ENCODE data around the gene FADS6.

DNA sequence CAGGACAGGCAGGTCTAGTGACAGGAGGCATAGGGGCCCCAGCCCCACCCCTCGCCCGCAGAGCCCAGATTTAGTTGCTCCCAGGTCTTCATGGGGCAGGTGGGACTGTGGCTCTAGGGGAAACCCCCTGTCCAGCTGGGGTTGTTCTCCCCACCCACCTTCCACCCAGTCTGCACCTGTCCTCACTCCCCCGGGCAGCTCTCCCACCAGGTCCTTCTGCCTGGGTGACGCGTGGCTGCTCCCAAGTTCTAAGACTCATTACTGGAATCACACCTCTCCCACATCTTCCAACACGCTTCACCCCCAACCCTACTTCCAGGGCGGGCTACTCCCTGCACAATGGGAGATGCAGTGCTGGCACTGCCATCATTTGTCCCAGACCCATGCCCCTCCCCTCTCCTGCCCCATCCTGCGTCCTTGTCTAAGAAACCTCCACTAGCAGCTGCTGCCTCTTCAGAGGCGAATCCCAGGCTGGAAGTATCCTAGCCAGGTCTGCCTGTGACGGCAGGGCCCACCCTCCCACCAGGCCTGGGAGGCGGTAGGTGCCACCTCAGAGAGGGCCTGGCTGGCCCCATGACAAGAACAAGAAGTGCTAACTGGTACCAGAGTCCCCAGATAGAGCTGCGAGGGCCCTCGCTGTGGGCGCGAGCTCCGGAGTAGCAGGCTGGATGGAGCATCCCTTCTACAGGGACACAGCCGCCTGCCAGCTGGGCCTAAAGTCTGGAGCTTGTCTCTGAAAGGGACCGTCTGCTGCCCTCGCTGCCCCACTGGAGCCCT lies 56.6 kb downstream of the FADS6 start:
- TF ChIP-seq, protein P1, sequence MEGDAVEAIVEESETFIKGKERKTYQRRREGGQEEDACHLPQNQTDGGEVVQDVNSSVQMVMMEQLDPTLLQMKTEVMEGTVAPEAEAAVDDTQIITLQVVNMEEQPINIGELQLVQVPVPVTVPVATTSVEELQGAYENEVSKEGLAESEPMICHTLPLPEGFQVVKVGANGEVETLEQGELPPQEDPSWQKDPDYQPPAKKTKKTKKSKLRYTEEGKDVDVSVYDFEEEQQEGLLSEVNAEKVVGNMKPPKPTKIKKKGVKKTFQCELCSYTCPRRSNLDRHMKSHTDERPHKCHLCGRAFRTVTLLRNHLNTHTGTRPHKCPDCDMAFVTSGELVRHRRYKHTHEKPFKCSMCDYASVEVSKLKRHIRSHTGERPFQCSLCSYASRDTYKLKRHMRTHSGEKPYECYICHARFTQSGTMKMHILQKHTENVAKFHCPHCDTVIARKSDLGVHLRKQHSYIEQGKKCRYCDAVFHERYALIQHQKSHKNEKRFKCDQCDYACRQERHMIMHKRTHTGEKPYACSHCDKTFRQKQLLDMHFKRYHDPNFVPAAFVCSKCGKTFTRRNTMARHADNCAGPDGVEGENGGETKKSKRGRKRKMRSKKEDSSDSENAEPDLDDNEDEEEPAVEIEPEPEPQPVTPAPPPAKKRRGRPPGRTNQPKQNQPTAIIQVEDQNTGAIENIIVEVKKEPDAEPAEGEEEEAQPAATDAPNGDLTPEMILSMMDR (IDR thresholded peaks at IDR 0.05) = no peak
- TF ChIP-seq POLR2A (IDR thresholded peaks at IDR 0.05) = no peak
